Chondrocyte (in vitro differentiated cells): ENCODE measurements around the gene ZDHHC4. TPM values are rescaled to one million over a fixed set of nuclear protein-coding genes. Genes with fewer than 3 reads are reported as not detected.
A peak's percentile ranks its signal among the peaks of the same experiment; 100 is the strongest.

Source experiments
- DNase-seq: peaks from one replicate; pipeline ENCODE4 v3.0.0; 2021; ENCODE audit warnings: mixed read lengths, low spot score
- H3K27ac Mint-ChIP-seq: one replicate; pipeline ENCODE4 v1.8.0; 2021; ENCODE audit warnings: mild to moderate bottlenecking, moderate library complexity, mixed read lengths; ENCODE audit not compliant: unreplicated experiment
- H3K27me3 Mint-ChIP-seq: 2 replicates; pipeline ENCODE4 v1.8.0; 2021; ENCODE audit warnings: low read depth, mixed read lengths
- H3K36me3 Mint-ChIP-seq: 2 replicates; pipeline ENCODE4 v1.8.0; 2021; ENCODE audit warnings: low read depth, mixed read lengths
- H3K4me1 Mint-ChIP-seq: 2 replicates; pipeline ENCODE4 v1.8.0; 2021; ENCODE audit warnings: low read depth, mild to moderate bottlenecking, mixed read lengths
- H3K4me3 Mint-ChIP-seq: one replicate; pipeline ENCODE4 v1.8.0; 2021; ENCODE audit warnings: mild to moderate bottlenecking, moderate library complexity, mixed read lengths; ENCODE audit not compliant: unreplicated experiment
- H3K9me3 Mint-ChIP-seq: 2 replicates; pipeline ENCODE4 v1.8.0; 2021; ENCODE audit warnings: low read depth, mixed read lengths
- total RNA-seq: library from RNA; stranded (reverse); gene quantifications from 3 replicates; pipeline ENCODE4 v1.2.1, GENCODE V29; 2021
- TF ChIP-seq, protein P1 (sequence below): fragments of 200-600 bp; sonication (generic); IDR thresholded peaks from 2 replicates; pipeline ENCODE4 v1.5.0; 2021; ENCODE audit warnings: antibody characterized with exemption, mild to moderate bottlenecking, moderate library complexity

ZDHHC4 gene
- total RNA-seq, 1 donor from 2014 or later = 50.6 TPM

DNA sequence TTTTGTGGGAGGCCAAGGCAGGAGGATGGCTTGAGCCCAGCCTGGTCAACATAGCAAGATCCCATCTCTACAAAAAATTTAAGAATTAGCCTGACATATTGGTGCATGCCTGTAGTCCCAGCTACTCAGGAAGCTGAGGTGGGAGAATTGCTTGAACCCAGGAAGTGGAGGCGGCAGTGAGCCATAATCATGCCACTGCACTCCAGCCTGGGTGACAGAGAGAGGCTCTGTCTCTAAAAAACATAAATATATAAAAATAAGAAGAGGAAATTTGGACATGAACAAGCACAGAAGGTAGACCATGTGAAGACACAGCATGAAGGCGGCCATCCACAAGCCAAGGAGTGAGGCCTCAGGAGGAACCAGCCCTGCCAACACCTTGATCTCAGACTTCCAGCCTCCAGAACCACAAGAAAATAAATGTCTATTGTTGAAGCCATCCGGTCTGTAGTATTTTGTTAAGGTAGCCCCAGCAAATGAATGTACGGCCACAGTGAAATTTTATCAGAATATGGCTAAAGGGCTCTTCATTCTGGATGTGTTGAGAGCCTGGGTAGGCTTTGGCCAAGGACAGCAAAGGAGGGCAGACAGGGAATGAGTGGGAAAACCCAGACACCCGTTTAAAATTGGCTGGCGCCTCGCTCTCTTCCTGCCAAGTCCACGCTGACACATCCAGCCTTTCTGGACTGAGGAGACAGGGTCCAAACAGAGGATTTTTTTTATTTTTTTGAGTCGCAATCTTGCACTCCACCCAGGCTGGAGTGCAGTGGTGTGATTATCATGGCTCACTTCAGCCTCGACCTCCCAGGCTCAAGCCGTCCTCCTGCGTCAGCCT, 13.1 kb upstream of the ZDHHC4 start:
- no peaks in the 10 kb centered on the region for H3K9me3 Mint-ChIP-seq
- no peak for DNase-seq

DNA sequence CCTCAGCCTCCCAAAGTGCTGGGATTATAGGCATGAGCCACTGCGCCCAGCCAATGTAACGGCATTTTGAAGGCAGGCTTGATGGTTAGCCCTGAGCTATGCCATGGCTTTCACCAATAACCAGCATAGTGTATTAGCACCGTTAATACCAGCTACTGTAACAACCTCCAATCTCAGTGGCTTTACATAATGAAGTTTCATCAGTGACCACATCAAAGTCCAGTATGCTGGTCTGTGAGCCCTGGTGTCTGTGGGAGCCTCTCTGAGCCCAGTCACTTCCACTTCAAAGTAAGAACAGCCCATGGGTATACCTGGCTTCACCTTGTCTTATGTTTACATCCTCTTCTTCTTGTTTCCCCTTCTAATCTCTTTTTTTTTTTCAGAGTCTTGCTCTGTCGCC, 11.6 kb upstream of the ZDHHC4 start:
- TF ChIP-seq, protein P1, sequence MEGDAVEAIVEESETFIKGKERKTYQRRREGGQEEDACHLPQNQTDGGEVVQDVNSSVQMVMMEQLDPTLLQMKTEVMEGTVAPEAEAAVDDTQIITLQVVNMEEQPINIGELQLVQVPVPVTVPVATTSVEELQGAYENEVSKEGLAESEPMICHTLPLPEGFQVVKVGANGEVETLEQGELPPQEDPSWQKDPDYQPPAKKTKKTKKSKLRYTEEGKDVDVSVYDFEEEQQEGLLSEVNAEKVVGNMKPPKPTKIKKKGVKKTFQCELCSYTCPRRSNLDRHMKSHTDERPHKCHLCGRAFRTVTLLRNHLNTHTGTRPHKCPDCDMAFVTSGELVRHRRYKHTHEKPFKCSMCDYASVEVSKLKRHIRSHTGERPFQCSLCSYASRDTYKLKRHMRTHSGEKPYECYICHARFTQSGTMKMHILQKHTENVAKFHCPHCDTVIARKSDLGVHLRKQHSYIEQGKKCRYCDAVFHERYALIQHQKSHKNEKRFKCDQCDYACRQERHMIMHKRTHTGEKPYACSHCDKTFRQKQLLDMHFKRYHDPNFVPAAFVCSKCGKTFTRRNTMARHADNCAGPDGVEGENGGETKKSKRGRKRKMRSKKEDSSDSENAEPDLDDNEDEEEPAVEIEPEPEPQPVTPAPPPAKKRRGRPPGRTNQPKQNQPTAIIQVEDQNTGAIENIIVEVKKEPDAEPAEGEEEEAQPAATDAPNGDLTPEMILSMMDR = no peak
- Mint-ChIP-seq H3K4me1 (no peaks in the 10 kb centered on the region), H3K27me3 (peaks cover 5% of the 10 kb centered on the region), H3K9me3 (no peaks in the 10 kb centered on the region), H3K4me3 (no peak overlapping the region), H3K27ac (no peak overlapping the region), H3K36me3 (no peaks in the 10 kb centered on the region)
- DNase-seq = no peak

More for the DNA sequence above, 13.1 kb upstream of the ZDHHC4 start:
- no peaks in the 10 kb centered on the region for H3K36me3 Mint-ChIP-seq
- peaks cover 5% of the 10 kb centered on the region for H3K27me3 Mint-ChIP-seq
- no peak overlapping the region for H3K27ac Mint-ChIP-seq
- no peak overlapping the region for H3K4me3 Mint-ChIP-seq
- TF ChIP-seq, protein P1 = no peak
- H3K4me1 Mint-ChIP-seq = no peaks in the 10 kb centered on the region

DNA sequence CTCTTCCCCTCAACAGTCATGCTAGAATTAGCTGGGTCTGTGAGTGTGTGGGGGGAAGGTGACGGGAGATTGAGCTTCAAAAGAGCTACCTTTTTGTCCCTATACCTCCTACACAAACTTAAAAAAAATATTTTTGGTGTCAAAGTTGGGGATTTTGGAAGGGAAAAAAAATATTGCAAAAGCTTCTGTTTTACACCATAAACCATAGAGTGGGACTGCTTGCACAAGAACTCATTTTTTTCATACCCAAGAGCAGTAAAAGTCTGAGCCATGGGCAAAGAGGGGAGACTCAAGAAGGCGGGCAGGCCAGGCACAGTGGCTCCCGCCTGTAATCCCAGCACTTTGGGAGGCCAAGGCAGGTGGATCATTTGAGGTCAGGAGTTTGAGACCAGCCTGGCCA, 9.4 kb upstream of the ZDHHC4 start:
- TF ChIP-seq, protein P1 = no peak
- H3K27ac Mint-ChIP-seq = no peak overlapping the region
- H3K4me3 Mint-ChIP-seq = no peak overlapping the region
- no peaks in the 10 kb centered on the region for H3K36me3 Mint-ChIP-seq
- no peaks in the 10 kb centered on the region for H3K4me1 Mint-ChIP-seq
- DNase-seq = no peak
- peaks cover 5% of the 10 kb centered on the region for H3K27me3 Mint-ChIP-seq
- no peaks in the 10 kb centered on the region for H3K9me3 Mint-ChIP-seq

DNA sequence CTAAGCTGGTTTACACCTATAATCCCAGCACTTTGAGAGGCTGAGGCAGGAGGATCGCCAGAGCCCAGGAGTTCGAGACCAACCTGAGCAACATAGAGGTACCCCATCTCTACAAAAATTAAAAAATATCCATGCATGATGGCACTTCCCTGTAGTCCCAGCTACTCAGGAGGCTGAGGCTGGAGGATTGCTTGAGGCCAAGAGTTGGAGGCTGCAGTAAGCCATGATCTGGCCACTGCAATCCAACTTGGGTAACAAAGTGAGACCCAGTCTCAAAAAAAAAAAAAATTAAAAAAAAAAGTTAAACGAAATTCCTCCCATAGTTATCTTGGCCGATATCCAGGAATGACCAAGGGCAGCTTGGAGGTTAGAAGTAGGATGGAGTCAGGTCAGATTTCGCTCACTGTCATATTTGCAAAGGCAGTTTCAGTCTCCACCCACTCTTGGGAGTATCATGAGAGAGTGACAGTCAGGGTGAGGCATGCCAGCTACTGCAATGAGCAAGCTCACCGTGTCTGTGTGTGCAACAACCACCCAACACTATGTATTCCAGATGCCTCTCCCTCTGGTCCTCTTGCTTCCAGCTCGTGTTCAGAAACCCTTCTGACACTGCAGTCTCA, 6.0 kb upstream of the ZDHHC4 start:
- TF ChIP-seq, protein P1 = no peak
- DNase-seq = no peak
- no peaks in the 10 kb centered on the region for H3K9me3 Mint-ChIP-seq
- H3K36me3 Mint-ChIP-seq = no peaks in the 10 kb centered on the region
- no peak overlapping the region for H3K4me3 Mint-ChIP-seq
- no peak overlapping the region for H3K27ac Mint-ChIP-seq
- H3K27me3 Mint-ChIP-seq = no peaks in the 10 kb centered on the region
- no peaks in the 10 kb centered on the region for H3K4me1 Mint-ChIP-seq

DNA sequence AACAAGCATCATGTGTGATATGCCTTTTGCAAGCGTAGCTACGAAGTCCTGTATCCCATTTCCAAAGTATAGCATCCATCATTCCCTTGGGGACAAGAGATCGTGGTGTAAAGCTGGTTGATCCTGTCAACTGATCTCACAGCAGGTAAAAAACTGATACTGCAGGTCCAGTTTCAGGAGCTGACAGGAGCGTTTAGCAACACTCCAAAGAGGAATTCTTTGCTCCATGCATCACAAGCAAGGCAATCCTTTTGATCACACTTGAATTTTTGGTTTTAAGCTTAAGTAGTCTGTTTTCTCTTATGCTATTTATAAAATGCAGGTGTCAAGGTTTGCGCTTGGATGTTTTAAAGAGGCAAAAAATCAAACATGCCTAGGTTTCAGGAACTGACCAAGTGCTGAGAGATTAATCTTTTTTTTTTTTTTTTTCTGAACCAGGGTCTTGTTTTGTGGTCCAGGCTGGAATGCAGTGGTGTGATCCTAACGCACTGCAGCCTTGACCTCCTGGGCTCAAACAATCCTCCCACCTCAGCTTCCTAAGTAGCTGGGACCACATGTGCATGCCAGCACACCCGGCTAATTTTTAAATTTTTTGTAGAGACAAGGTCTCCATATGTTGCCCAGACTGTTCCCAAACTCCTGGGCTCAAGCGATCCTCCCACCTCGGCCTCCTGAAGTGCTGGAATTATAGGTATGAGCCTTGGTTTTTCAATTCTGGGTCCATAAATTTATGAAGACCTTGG, 1.8 kb upstream of the ZDHHC4 start:
- H3K9me3 Mint-ChIP-seq = no peaks in the 10 kb centered on the region
- no peak overlapping the region for H3K27ac Mint-ChIP-seq
- TF ChIP-seq, protein P1 = no peak
- H3K36me3 Mint-ChIP-seq = peaks cover 2% of the 10 kb centered on the region
- no peaks in the 10 kb centered on the region for H3K27me3 Mint-ChIP-seq
- peaks cover 16% of the 10 kb centered on the region for H3K4me1 Mint-ChIP-seq
- peak overlapping the region; percentile 60 for H3K4me3 Mint-ChIP-seq
- no peak for DNase-seq
